DOHH2 (cell line): ENCODE results near the gene CD302.

ENCODE experiments used
- CTCF ChIP-seq: fragments of 200-600 bp; sonication (generic); IDR thresholded peaks from one replicate; pipeline ENCODE4 v1.5.1; 2014; ENCODE audit warnings: antibody characterized with exemption, mild to moderate bottlenecking, low read depth, low read length; ENCODE audit not compliant: poor library complexity, severe bottlenecking
- EZH2phosphoT487 ChIP-seq: fragments of 200-600 bp; sonication (generic); IDR thresholded peaks from 2 replicates; pipeline ENCODE4 v1.6.1; 2017; ENCODE audit warnings: borderline replicate concordance, mild to moderate bottlenecking, antibody characterized with exemption, low read length, moderate library complexity, mixed read lengths

GRCh38 chr2:159797225-159797542 lies 824 bp downstream of the CD302 start:
- TF ChIP-seq CTCF (no peak), EZH2phosphoT487 (no peak)
